B cell (primary cell): Measurements from ENCODE around the gene CRYBA4. TPM values are rescaled to one million over a fixed set of nuclear protein-coding genes. Genes with fewer than 3 reads are reported as not detected.

Experiments
- ATAC-seq: fragments of 200-7000 bp; cut with Tn5 transposase; one replicate; pipeline ENCODE4 v1.10.0; 2021; ENCODE audit warnings: low read depth, mild to moderate bottlenecking, moderate number of reproducible peaks, moderate library complexity
- CTCF ChIA-PET: fragments of 350-600 bp; sonication (Branson Sonifier 250); formaldehyde crosslinking; loops from one replicate; lab custom pipeline; 2021; ENCODE audit warnings: antibody characterized with exemption, inconsistent platforms; lab: Charles Lee
- POLR2A ChIA-PET: fragments of 350-600 bp; sonication (Branson Sonifier 250); formaldehyde crosslinking; loops from one replicate; lab custom pipeline; 2021; ENCODE audit warnings: antibody characterized with exemption; lab: Charles Lee
- DNase-seq: peaks from one replicate; pipeline ENCODE4 v3.0.0; 2013
- H2AFZ ChIP-seq: 2 replicates; pipeline ENCODE4 v1.6.1; 2012; ENCODE audit warnings: mild to moderate bottlenecking, low read depth, low read length; ENCODE audit not compliant: insufficient read depth, poor library complexity, severe bottlenecking
- H3K27ac ChIP-seq, 2 donors: 1 replicate in 1 of 2; 2 replicates in 1 of 2; pipeline ENCODE4 v1.5.1; 2012 to 2013; ENCODE audit warnings: low read length in 2 of 2, mild to moderate bottlenecking in 2 of 2, moderate library complexity in 1 of 2
- H3K27me3 ChIP-seq, 4 experiments: fragments of 200-600 bp in 1 of 4; sonication (generic) in 1 of 4; replicated peaks in 1 of 4; 1 replicate in 2 of 4; 2 replicates in 2 of 4; pipeline versions ENCODE4 v1.6.1 to v1.7.0; 2013 to 2016; ENCODE audit warnings: low read length in 3 of 4, mild to moderate bottlenecking in 2 of 4, mixed read lengths in 1 of 4, moderate library complexity in 1 of 4; ENCODE audit not compliant: insufficient read depth in 4 of 4, control insufficient read depth in 3 of 4; ENCODE audit errors: control extremely low read depth in 1 of 4
- H3K36me3 ChIP-seq, 2 experiments: replicated peaks in 1 of 2; 1 replicate in 1 of 2; 2 replicates in 1 of 2; pipeline versions ENCODE4 v1.6.1 to v1.7.1; 2013; ENCODE audit warnings: low read length in 1 of 2; ENCODE audit not compliant: insufficient read depth in 2 of 2, control insufficient read depth in 1 of 2; ENCODE audit errors: control extremely low read depth in 1 of 2, extremely low read depth in 1 of 2
- H3K4me1 ChIP-seq, 2 donors: fragments of 200-600 bp in 1 of 2; sonication (generic) in 1 of 2; 1 replicate in 1 of 2; 2 replicates in 1 of 2; pipeline versions ENCODE4 v1.5.1 to v1.6.1; 2013 to 2017; ENCODE audit warnings: low read length in 2 of 2; ENCODE audit not compliant: control insufficient read depth in 2 of 2, insufficient read depth in 2 of 2
- H3K4me2 ChIP-seq: replicated peaks from 2 replicates; pipeline ENCODE3; 2012; ENCODE audit warnings: mild to moderate bottlenecking, low read depth, low read length; ENCODE audit not compliant: poor library complexity, severe bottlenecking
- H3K4me3 ChIP-seq, 5 experiments: fragments of 200-600 bp in 1 of 5; sonication (generic) in 1 of 5; 1 replicate in 3 of 5; 2 replicates in 2 of 5; pipeline versions ENCODE4 v1.5.1 to v1.7.0; 2011 to 2016; ENCODE audit warnings: low read length in 4 of 5, mild to moderate bottlenecking in 4 of 5, low read depth in 2 of 5, control low read depth in 1 of 5, moderate library complexity in 1 of 5; ENCODE audit not compliant: insufficient read depth in 1 of 5; ENCODE audit errors: control extremely low read depth in 1 of 5, extremely low read depth in 1 of 5
- H3K79me2 ChIP-seq: fragments of 200-600 bp; sonication (generic); one replicate; pipeline ENCODE4 v1.6.0; 2016; ENCODE audit warnings: low read length; ENCODE audit not compliant: control insufficient read depth, insufficient read depth
- H3K9ac ChIP-seq: fragments of 200-600 bp; sonication (generic); 2 replicates; pipeline ENCODE4 v1.6.1; 2017; ENCODE audit warnings: mild to moderate bottlenecking, low read length, moderate library complexity
- H3K9me3 ChIP-seq, 3 donors: one replicate each; pipeline versions ENCODE4 v1.6.1 to v1.7.1; 2013; ENCODE audit warnings: low read length in 2 of 3; ENCODE audit not compliant: control insufficient read depth in 2 of 3, insufficient read depth in 1 of 3; ENCODE audit errors: control extremely low read depth in 1 of 3
- H4K20me1 ChIP-seq: 2 replicates; pipeline ENCODE4 v1.6.0; 2012; ENCODE audit warnings: mild to moderate bottlenecking, low read length; ENCODE audit not compliant: insufficient read depth, control insufficient read depth, poor library complexity, severe bottlenecking
- H3K27ac Mint-ChIP-seq: one replicate; pipeline ENCODE4 v1.8.0; 2021; ENCODE audit warnings: mixed read lengths
- H3K27me3 Mint-ChIP-seq: one replicate; pipeline ENCODE4 v1.8.0; 2021; ENCODE audit warnings: mixed read lengths
- H3K4me1 Mint-ChIP-seq: one replicate; pipeline ENCODE4 v1.8.0; 2021; ENCODE audit warnings: mixed read lengths
- H3K4me3 Mint-ChIP-seq: one replicate; pipeline ENCODE4 v1.8.0; 2021; ENCODE audit warnings: mixed read lengths
- H3K9me3 Mint-ChIP-seq: one replicate; pipeline ENCODE4 v1.8.0; 2022; ENCODE audit warnings: mixed read lengths; ENCODE audit not compliant: insufficient read depth
- CTCF ChIP-seq: fragments of 200-600 bp; IDR thresholded peaks from one replicate; pipeline ENCODE4 v1.8.0; 2022; ENCODE audit warnings: antibody characterized with exemption, mild to moderate bottlenecking
- EZH2 ChIP-seq: IDR thresholded peaks from 2 replicates; pipeline ENCODE4 v1.6.1; 2012; ENCODE audit warnings: borderline replicate concordance, low read depth, mild to moderate bottlenecking, moderate library complexity, low read length; ENCODE audit not compliant: insufficient read depth, poor library complexity, severe bottlenecking
- WGBS: methylation state at CpG from one replicate; pipeline ENCODE4 v1.1.5; 2013; ENCODE audit warnings: missing lambda C conversion rate; ENCODE audit not compliant: insufficient coverage; 5-methylcytosine and 5-hydroxymethylcytosine counted together
- intact Hi-C: fragments of 100-400 bp; cut with micrococcal nuclease; formaldehyde crosslinking; loops from one replicate; pipeline ENCODE4 v1.10.0; 2022
- polyA plus RNA-seq: library from polyadenylated mRNA; depleted of rRNA; stranded (reverse); fragments of >200 nt; gene quantifications from 2 replicates; pipeline ENCODE4 v1.2.3, GENCODE V29; 2012
- total RNA-seq, 2 donors: library from RNA; stranded (reverse); fragments of 120-200 nt in 1 of 2; gene quantifications; 1 replicate in 1 of 2; 2 replicates in 1 of 2; pipeline versions ENCODE4 v1.2.3 to v1.2.4, GENCODE V29; 2013 to 2022

The CRYBA4 gene
- total and polyA plus RNA-seq, 2 donors (not counting 1 experiment from before 2014, with no cell fraction given), result not detected

- Mint-ChIP-seq H3K4me1 (peaks cover 24% of the 10 kb centered on the region), H3K27me3 (peaks cover 13% of the 10 kb centered on the region), H3K4me3 (no peak overlapping the region), H3K9me3 (no peaks in the 10 kb centered on the region), H3K27ac (no peak overlapping the region)
- H4K20me1 ChIP-seq, result no peaks in the 10 kb centered on the region
- peak overlapping the region; percentile 30 for H2AFZ ChIP-seq
- DNase-seq (no peak), ATAC-seq (no peak)
- WGBS, result 36% methylated on average over 17 of the region's 17 CpGs
- H3K4me2 ChIP-seq, result no peak overlapping the region
- H3K27ac ChIP-seq, result no peak overlapping the region
- ChIA-PET POLR2A (no interaction called here), CTCF (interaction anchor here (1.2 kb wide), 1 partner anchor 9 kb away, joined by 3 read pairs; no protein-coding TSS in a partner anchor)
- TF ChIP-seq CTCF (no peak), EZH2 (no peak)
- no peaks in the 10 kb centered on the region for H3K79me2 ChIP-seq
- H3K36me3 ChIP-seq, result no peaks in the 10 kb centered on the region
- peaks cover 0 to 15% (median 3%) of the 10 kb centered on the region in 4 experiments for H3K27me3 ChIP-seq
- intact Hi-C loops, result no loop called here
- H3K9me3 ChIP-seq, result no peaks in the 10 kb centered on the region
- no peak overlapping the region for H3K4me3 ChIP-seq
- H3K4me1 ChIP-seq, result peaks cover 9 to 22% of the 10 kb centered on the region in 2 donors
- H3K9ac ChIP-seq, result no peak overlapping the region
Observed at GRCh38 chr22:26648011-26648497, 26.3 kb downstream of the CRYBA4 start.

- ChIA-PET POLR2A (no interaction called here), CTCF (no interaction called here)
- WGBS, result 70% methylated on average over 1 of the region's 6 CpGs
- peaks cover 4 to 17% of the 10 kb centered on the region in 2 donors for H3K4me1 ChIP-seq
- no peaks in the 10 kb centered on the region for H3K9me3 Mint-ChIP-seq
- H3K4me1 Mint-ChIP-seq, result peaks cover 20% of the 10 kb centered on the region
- H2AFZ ChIP-seq, result no peak overlapping the region
- no peaks in the 10 kb centered on the region for H3K36me3 ChIP-seq
- ATAC-seq, result no peak
- no peak for TF ChIP-seq EZH2
- TF ChIP-seq CTCF, result no peak
- no peaks in the 10 kb centered on the region for H4K20me1 ChIP-seq
- intact Hi-C loops, result no loop called here
- no peak overlapping the region for H3K27ac ChIP-seq
- no peak overlapping the region for H3K4me2 ChIP-seq
- H3K4me3 Mint-ChIP-seq, result no peak overlapping the region
- no peaks in the 10 kb centered on the region for H3K79me2 ChIP-seq
- peaks cover 0 to 15% (median 3%) of the 10 kb centered on the region in 4 experiments for H3K27me3 ChIP-seq
- no peak overlapping the region for H3K27ac Mint-ChIP-seq
- H3K9ac ChIP-seq, result no peak overlapping the region
- DNase-seq, result no peak
- H3K9me3 ChIP-seq, result no peaks in the 10 kb centered on the region
- H3K4me3 ChIP-seq, result no peak overlapping the region
- H3K27me3 Mint-ChIP-seq, result peaks cover 13% of the 10 kb centered on the region
Observed at GRCh38 chr22:26648528-26649388, 27.0 kb downstream of the CRYBA4 start.
